RWPE2 (cell line): ENCODE results near the gene CPEB3.

Experiments
- ATAC-seq: fragments of 200-7000 bp; cut with Tn5 transposase; 3 replicates; pipeline ENCODE4 v1.9.1; 2021; ENCODE audit warnings: low read depth
- DNase-seq: peaks from one replicate; pipeline ENCODE4 v3.0.0-alpha.2; 2020; ENCODE audit warnings: low spot score
- H3K27ac ChIP-seq: fragments of 450-650 bp; 2 replicates; pipeline ENCODE4 v1.5.1; 2017; ENCODE audit warnings: mild to moderate bottlenecking; ENCODE audit not compliant: poor library complexity, severe bottlenecking
- H3K27me3 ChIP-seq: fragments of 250-450 bp; sonication (Bioruptor Pico); 2 replicates; pipeline ENCODE4 v1.5.1; 2021; ENCODE audit warnings: mild to moderate bottlenecking, moderate library complexity; ENCODE audit not compliant: insufficient read depth, poor library complexity, severe bottlenecking
- H3K36me3 ChIP-seq: fragments of 250-450 bp; sonication (Bioruptor Pico); 2 replicates; pipeline ENCODE4 v1.5.1; 2020; ENCODE audit warnings: low read depth, mild to moderate bottlenecking, moderate library complexity
- H3K4me1 ChIP-seq: fragments of 250-450 bp; sonication (Bioruptor Pico); 2 replicates; pipeline ENCODE4 v1.5.1; 2021; ENCODE audit warnings: mild to moderate bottlenecking, moderate library complexity; ENCODE audit not compliant: insufficient read depth, poor library complexity, severe bottlenecking
- H3K4me3 ChIP-seq: fragments of 250-450 bp; sonication (Bioruptor Pico); 2 replicates; pipeline ENCODE4 v1.5.1; 2021; ENCODE audit warnings: mild to moderate bottlenecking, moderate library complexity; ENCODE audit not compliant: severe bottlenecking
- H3K9me3 ChIP-seq: fragments of 250-450 bp; sonication (Bioruptor Pico); 2 replicates; pipeline ENCODE4 v1.5.1; 2021; ENCODE audit warnings: mild to moderate bottlenecking, moderate library complexity; ENCODE audit not compliant: severe bottlenecking
- TF ChIP-seq, protein P1 (sequence below): fragments of 450-650 bp; IDR thresholded peaks from one replicate; pipeline ENCODE4 v1.5.1; 2017; ENCODE audit warnings: mild to moderate bottlenecking, moderate library complexity; ENCODE audit not compliant: poor library complexity, severe bottlenecking

The CPEB3 gene

DNA sequence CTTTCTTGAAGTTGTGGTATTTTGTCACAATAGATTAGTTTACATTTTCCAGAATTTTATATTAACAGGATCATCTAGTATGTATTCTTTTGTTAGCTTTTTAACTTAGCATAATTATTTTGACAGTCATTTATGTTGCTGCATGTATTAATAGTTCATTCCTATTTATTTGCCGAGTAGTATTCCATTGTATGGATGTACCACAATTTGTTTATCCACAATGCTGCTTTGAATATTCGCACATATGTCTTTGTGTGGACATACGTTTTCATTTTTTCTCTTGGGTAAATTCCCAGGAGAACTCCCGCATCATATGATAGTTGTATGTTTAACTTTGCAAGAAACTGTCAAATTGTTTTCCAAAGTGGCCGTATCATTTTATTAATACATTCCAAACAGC is 115.7 kb downstream of the CPEB3 start:
- TF ChIP-seq, protein P1, sequence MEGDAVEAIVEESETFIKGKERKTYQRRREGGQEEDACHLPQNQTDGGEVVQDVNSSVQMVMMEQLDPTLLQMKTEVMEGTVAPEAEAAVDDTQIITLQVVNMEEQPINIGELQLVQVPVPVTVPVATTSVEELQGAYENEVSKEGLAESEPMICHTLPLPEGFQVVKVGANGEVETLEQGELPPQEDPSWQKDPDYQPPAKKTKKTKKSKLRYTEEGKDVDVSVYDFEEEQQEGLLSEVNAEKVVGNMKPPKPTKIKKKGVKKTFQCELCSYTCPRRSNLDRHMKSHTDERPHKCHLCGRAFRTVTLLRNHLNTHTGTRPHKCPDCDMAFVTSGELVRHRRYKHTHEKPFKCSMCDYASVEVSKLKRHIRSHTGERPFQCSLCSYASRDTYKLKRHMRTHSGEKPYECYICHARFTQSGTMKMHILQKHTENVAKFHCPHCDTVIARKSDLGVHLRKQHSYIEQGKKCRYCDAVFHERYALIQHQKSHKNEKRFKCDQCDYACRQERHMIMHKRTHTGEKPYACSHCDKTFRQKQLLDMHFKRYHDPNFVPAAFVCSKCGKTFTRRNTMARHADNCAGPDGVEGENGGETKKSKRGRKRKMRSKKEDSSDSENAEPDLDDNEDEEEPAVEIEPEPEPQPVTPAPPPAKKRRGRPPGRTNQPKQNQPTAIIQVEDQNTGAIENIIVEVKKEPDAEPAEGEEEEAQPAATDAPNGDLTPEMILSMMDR, result no peak
- H3K27ac ChIP-seq, result no peak overlapping the region
- ATAC-seq (no peak), DNase-seq (no peak)
- H3K9me3 ChIP-seq, result no peaks in the 10 kb centered on the region
- H3K27me3 ChIP-seq, result no peaks in the 10 kb centered on the region
- H3K4me1 ChIP-seq, result no peaks in the 10 kb centered on the region
- no peak overlapping the region for H3K4me3 ChIP-seq
- H3K36me3 ChIP-seq, result no peaks in the 10 kb centered on the region

- DNase-seq, result no peak
- TF ChIP-seq, protein P1, result no peak
- Histone ChIP-seq H3K27me3 (no peaks in the 10 kb centered on the region), H3K27ac (no peak overlapping the region), H3K4me1 (no peaks in the 10 kb centered on the region), H3K4me3 (no peak overlapping the region), H3K36me3 (no peaks in the 10 kb centered on the region), H3K9me3 (no peaks in the 10 kb centered on the region)
- no peak for ATAC-seq
Observed at GRCh38 chr10:92173996-92174395, 116.9 kb downstream of the CPEB3 start.

- Histone ChIP-seq H3K36me3 (no peaks in the 10 kb centered on the region), H3K4me1 (no peaks in the 10 kb centered on the region), H3K9me3 (peaks cover 3% of the 10 kb centered on the region), H3K27me3 (no peaks in the 10 kb centered on the region), H3K4me3 (no peak overlapping the region), H3K27ac (no peak overlapping the region)
- DNase-seq (no peak), ATAC-seq (no peak)
- TF ChIP-seq, protein P1, result no peak
Observed at GRCh38 chr10:92164036-92164696, 126.7 kb downstream of the CPEB3 start.

DNA sequence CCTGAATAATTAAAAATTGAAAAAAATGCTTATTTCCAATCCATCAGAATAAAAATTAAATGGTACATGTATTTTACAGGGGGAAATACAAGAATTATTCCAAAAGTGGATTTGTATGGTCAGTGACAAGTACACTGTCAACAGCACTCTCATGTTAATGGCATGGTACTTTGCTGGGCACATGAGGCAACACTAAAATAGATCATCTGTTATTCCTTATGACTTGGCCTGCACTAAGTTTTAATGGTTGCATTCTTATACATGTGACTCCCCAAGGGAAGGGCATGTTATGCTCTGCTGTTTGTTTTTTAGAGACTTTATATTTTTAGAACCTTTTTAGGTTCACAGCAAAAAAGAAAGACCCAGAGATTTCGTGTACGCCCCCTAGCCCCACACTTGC is 128.3 kb downstream of the CPEB3 start:
- no peak for DNase-seq
- Histone ChIP-seq H3K4me3 (no peak overlapping the region), H3K4me1 (no peaks in the 10 kb centered on the region), H3K27me3 (no peaks in the 10 kb centered on the region), H3K36me3 (no peaks in the 10 kb centered on the region), H3K27ac (no peak overlapping the region), H3K9me3 (peaks cover 3% of the 10 kb centered on the region)
- TF ChIP-seq, protein P1, result no peak
- no peak for ATAC-seq
